DND-41 (cell line): Measurements from ENCODE around the gene UHRF2.
"Not testable (repeated sequence)": the region's sequence is repeated elsewhere in the genome, so short reads cannot be mapped to it uniquely, and the experiment has no call there.

Experiments
- ATAC-seq: fragments of 200-7000 bp; cut with Tn5 transposase; 3 replicates; pipeline ENCODE4 v1.9.1; 2021; ENCODE audit warnings: low read depth; ENCODE audit not compliant: insufficient read depth
- DNase-seq: peaks from one replicate; pipeline ENCODE4 v3.0.0-alpha.2; 2020
- H2AFZ ChIP-seq: 2 replicates; pipeline ENCODE4 v1.6.0; 2012; ENCODE audit warnings: low read depth, low read length
- H3K27ac ChIP-seq: 2 replicates; pipeline ENCODE4 v1.5.1; 2012; ENCODE audit warnings: low read length, inconsistent platforms
- H3K27me3 ChIP-seq: fragments of 200-600 bp; sonication (generic); 2 replicates; pipeline ENCODE4 v1.6.0; 2012; ENCODE audit warnings: low read length, mild to moderate bottlenecking, inconsistent platforms; ENCODE audit not compliant: insufficient read depth, poor library complexity
- H3K36me3 ChIP-seq: 2 replicates; pipeline ENCODE4 v1.5.1; 2012; ENCODE audit warnings: low read length, inconsistent platforms; ENCODE audit not compliant: insufficient read depth
- H3K4me1 ChIP-seq: 2 replicates; pipeline ENCODE4 v1.5.1; 2012; ENCODE audit warnings: mild to moderate bottlenecking, low read length; ENCODE audit not compliant: insufficient read depth
- H3K4me2 ChIP-seq: 2 replicates; pipeline ENCODE4 v1.6.0; 2012; ENCODE audit warnings: mild to moderate bottlenecking, moderate library complexity, low read length, inconsistent platforms; ENCODE audit not compliant: insufficient read depth
- H3K4me3 ChIP-seq, 2 experiments: fragments of 200-600 bp in 1 of 2; shearing (Covaris generic) in 1 of 2; 2 replicates each; pipeline ENCODE4 v1.5.1; 2012 to 2016; ENCODE audit warnings: inconsistent platforms in 2 of 2, low read length in 2 of 2, mild to moderate bottlenecking in 2 of 2, low read depth in 1 of 2, moderate library complexity in 1 of 2
- H3K79me2 ChIP-seq: 2 replicates; pipeline ENCODE4 v1.6.0; 2012; ENCODE audit warnings: low read length, inconsistent platforms; ENCODE audit not compliant: insufficient read depth
- H3K9ac ChIP-seq: 2 replicates; pipeline ENCODE4 v1.6.0; 2012; ENCODE audit warnings: low read depth, mild to moderate bottlenecking, inconsistent platforms, low read length, moderate library complexity
- H3K9me3 ChIP-seq: 2 replicates; pipeline ENCODE4 v1.5.1; 2012; ENCODE audit warnings: low read length, moderate library complexity, mild to moderate bottlenecking, inconsistent platforms; ENCODE audit not compliant: insufficient read depth, severe bottlenecking
- H4K20me1 ChIP-seq: 2 replicates; pipeline ENCODE4 v1.6.0; 2012; ENCODE audit warnings: low read length; ENCODE audit not compliant: insufficient read depth
- EZH2 ChIP-seq: IDR thresholded peaks from 3 replicates; pipeline ENCODE4 v1.6.1; 2012; ENCODE audit warnings: borderline replicate concordance, low read depth, mild to moderate bottlenecking, moderate library complexity, low read length, inconsistent platforms; ENCODE audit not compliant: severe bottlenecking
- TF ChIP-seq, protein P1 (sequence below): IDR thresholded peaks from 2 replicates; pipeline ENCODE4 v1.5.1; 2012; ENCODE audit warnings: borderline replicate concordance, low read length, moderate library complexity, mild to moderate bottlenecking; ENCODE audit not compliant: poor library complexity, severe bottlenecking; ENCODE audit errors: extremely low read depth

The UHRF2 gene, protein sequence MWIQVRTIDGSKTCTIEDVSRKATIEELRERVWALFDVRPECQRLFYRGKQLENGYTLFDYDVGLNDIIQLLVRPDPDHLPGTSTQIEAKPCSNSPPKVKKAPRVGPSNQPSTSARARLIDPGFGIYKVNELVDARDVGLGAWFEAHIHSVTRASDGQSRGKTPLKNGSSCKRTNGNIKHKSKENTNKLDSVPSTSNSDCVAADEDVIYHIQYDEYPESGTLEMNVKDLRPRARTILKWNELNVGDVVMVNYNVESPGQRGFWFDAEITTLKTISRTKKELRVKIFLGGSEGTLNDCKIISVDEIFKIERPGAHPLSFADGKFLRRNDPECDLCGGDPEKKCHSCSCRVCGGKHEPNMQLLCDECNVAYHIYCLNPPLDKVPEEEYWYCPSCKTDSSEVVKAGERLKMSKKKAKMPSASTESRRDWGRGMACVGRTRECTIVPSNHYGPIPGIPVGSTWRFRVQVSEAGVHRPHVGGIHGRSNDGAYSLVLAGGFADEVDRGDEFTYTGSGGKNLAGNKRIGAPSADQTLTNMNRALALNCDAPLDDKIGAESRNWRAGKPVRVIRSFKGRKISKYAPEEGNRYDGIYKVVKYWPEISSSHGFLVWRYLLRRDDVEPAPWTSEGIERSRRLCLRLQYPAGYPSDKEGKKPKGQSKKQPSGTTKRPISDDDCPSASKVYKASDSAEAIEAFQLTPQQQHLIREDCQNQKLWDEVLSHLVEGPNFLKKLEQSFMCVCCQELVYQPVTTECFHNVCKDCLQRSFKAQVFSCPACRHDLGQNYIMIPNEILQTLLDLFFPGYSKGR

DNA sequence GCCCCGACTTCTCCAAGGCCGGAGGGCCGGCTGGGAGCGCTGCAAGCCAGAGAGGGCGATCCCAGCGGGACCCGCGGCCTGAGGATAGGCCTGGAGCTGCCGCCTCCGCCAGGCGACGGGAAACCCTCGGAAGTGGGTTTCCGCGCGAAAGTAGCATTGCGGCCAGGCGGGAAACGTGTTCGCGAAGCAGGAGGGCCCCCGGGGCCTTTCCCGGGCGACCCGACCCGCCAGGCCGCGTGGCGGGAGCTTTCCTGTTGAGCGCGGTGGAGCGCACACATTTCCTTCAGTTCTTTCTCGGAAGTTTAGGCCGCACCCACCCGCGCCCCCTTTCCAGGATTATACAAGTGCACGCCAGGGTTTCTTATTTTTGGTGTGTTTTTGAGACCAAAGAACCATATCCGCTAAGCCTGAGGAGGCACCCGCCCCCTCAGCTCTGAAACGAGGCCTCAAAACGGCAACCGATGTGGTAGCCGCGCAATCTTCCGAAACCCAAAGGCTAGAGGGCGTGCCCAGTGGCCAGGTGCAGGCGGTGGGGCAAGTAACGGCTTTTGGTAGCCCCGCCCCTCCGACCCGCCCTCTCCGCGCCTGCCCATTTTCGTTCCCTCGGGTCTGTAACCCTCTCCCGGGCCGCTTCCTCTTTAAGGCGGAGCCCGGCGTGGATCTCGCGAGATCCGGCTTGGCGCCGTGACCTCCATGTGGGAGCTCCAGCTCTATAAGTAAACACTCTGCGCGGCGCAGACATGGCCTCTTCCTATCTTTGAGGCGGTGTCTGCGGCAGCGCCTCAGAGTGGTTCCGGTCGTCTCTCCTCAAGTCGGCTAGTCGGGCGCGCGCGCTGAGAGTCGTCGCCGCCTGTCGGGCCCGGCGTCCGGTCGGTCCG, at the start of gene UHRF2:
UHRF2 (plus strand) TSS at position 713 of the 878 bp plus-strand sequence. CDS start 292 bp downstream, outside the sequence.
- Histone ChIP-seq H3K27me3 (no peaks in the 10 kb centered on the region), H3K4me1 (peaks cover 36% of the 10 kb centered on the region), H3K9me3 (peaks cover 4% of the 10 kb centered on the region), H3K27ac (peak within 1 kb of the TSS; percentile 87), H3K79me2 (peaks cover 47% of the 10 kb centered on the region), H2AFZ (peak within 1 kb of the TSS; percentile 63), H4K20me1 (peaks cover 33% of the 10 kb centered on the region), H3K4me2 (peak within 1 kb of the TSS; percentile 66), H3K9ac (peak within 1 kb of the TSS; percentile 94), H3K4me3 (peak within 1 kb of the TSS; percentile 69 to 72), H3K36me3 (peaks cover 9% of the 10 kb centered on the region)
- ATAC-seq (peak; percentile 88), DNase-seq (peak; percentile 99)
- TF ChIP-seq, protein P1, sequence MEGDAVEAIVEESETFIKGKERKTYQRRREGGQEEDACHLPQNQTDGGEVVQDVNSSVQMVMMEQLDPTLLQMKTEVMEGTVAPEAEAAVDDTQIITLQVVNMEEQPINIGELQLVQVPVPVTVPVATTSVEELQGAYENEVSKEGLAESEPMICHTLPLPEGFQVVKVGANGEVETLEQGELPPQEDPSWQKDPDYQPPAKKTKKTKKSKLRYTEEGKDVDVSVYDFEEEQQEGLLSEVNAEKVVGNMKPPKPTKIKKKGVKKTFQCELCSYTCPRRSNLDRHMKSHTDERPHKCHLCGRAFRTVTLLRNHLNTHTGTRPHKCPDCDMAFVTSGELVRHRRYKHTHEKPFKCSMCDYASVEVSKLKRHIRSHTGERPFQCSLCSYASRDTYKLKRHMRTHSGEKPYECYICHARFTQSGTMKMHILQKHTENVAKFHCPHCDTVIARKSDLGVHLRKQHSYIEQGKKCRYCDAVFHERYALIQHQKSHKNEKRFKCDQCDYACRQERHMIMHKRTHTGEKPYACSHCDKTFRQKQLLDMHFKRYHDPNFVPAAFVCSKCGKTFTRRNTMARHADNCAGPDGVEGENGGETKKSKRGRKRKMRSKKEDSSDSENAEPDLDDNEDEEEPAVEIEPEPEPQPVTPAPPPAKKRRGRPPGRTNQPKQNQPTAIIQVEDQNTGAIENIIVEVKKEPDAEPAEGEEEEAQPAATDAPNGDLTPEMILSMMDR, result no peak
- TF ChIP-seq EZH2, result no peak

GRCh38 chr9:6367128-6367890, 45.7 kb upstream of the UHRF2 start:
- Histone ChIP-seq H2AFZ (no peak overlapping the region), H3K27me3 (no peaks in the 10 kb centered on the region), H3K4me2 (no peak overlapping the region), H3K36me3 (no peaks in the 10 kb centered on the region), H3K27ac (no peak overlapping the region), H3K79me2 (no peaks in the 10 kb centered on the region), H3K9me3 (peaks cover 6% of the 10 kb centered on the region), H3K4me3 (no peak overlapping the region), H3K4me1 (no peaks in the 10 kb centered on the region), H4K20me1 (no peaks in the 10 kb centered on the region), H3K9ac (no peak overlapping the region)
- TF ChIP-seq, protein P1, result no peak
- TF ChIP-seq EZH2, result no peak
- DNase-seq, result no peak
- no peak for ATAC-seq

DNA sequence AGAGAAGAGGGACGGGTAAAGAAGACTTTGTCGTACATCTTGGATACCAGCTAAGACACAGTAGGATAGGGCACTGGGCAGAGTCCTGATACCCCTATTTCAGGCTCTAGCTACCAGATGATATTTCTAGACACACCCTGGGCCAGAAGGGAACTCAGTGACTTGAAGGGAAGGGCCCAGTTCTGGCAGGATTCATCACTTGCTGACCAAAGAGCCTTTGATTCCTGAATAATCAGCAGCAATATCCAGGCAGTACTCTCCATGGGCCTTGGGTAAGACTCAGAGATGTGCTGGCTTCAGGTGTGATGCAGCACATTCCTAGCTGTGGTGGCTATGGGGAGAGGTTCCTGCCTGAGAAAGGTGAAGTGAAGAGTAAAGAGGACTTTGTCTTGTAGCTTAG, 44.2 kb upstream of the UHRF2 start:
- TF ChIP-seq, protein P1, result no peak
- no peak for TF ChIP-seq EZH2
- H3K36me3 ChIP-seq, result no peaks in the 10 kb centered on the region
- no peaks in the 10 kb centered on the region for H3K4me1 ChIP-seq
- no peak overlapping the region for H3K4me3 ChIP-seq
- H3K79me2 ChIP-seq, result no peaks in the 10 kb centered on the region
- no peak overlapping the region for H3K9ac ChIP-seq
- DNase-seq (no peak), ATAC-seq (no peak)
- H2AFZ ChIP-seq, result no peak overlapping the region
- H3K27ac ChIP-seq, result no peak overlapping the region
- H3K9me3 ChIP-seq, result peaks cover 6% of the 10 kb centered on the region
- no peak overlapping the region for H3K4me2 ChIP-seq
- no peaks in the 10 kb centered on the region for H4K20me1 ChIP-seq
- no peaks in the 10 kb centered on the region for H3K27me3 ChIP-seq

DNA sequence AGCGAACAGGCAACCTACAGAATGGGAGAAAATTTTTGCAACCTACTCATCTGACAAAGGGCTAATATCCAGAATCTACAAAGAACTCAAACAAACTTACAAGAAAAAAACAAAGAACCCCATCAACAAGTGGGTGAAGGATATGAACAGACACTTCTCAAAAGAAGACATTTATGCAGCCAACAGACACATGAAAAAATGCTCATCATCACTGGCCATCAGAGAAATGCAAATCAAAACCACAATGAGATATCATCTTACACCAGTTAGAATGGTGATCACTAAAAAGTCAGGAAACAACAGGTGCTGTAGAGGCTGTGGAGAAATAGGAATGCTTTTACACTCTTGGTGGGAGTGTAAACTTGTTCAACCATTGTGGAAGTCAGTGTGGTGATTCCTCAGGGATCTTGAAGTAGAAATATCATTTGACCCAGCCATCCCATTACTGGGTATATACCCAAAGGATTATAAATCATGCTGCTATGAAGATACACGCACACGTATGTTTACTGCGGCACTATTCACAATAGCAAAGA, 31.5 kb upstream of the UHRF2 start:
- not testable (repeated sequence) for DNase-seq, H3K9me3 ChIP-seq, H3K36me3 ChIP-seq, H3K27ac ChIP-seq, H4K20me1 ChIP-seq, H3K79me2 ChIP-seq, H3K4me2 ChIP-seq, ATAC-seq, H3K9ac ChIP-seq, H3K4me1 ChIP-seq, H3K4me3 ChIP-seq, H3K27me3 ChIP-seq, H2AFZ ChIP-seq
